HepG2 (cell line): ENCODE measurements around the gene METAP2. TPM values are rescaled to one million over a fixed set of nuclear protein-coding genes. Genes with fewer than 3 reads are reported as not detected.

Source experiments
- ATAC-seq: fragments of 200-7000 bp; cut with Tn5 transposase; 3 replicates; pipeline ENCODE4 v1.9.1; 2020; ENCODE audit warnings: mild to moderate bottlenecking, moderate library complexity
- BruUV-seq: library from RNA; stranded (reverse); fragments of 400-500 nt; replicated peaks from 2 replicates; lab custom pipeline; 2021; lab: Mats Ljungman, UMichigan
- CTCF ChIA-PET: fragments of 300-600 bp; formaldehyde crosslinking; extraction: SDS; loops from one replicate; lab custom pipeline; 2021; ENCODE audit warnings: low total read pairs, inconsistent platforms, low intra/inter-chr PET ratio; lab: Yijun Ruan, JAX
- POLR2A ChIA-PET: fragments of 350-600 bp; sonication (Branson Sonifier 250); formaldehyde crosslinking; loops from one replicate; lab custom pipeline; 2020; ENCODE audit warnings: antibody characterized with exemption, inconsistent platforms; lab: Yijun Ruan, JAX
- DNase-seq: peaks from one replicate; pipeline ENCODE4 v3.0.0-alpha.2; 2015; ENCODE audit warnings: low spot score
- FAIRE-seq: peaks from 3 replicates; lab custom pipeline; 2011; peaks lifted over from hg19 to GRCh38; lab: Jason Lieb, UNC
- H2AFZ ChIP-seq: one replicate; pipeline ENCODE4 v1.6.1; 2011; ENCODE audit warnings: low read length, inconsistent platforms
- H3K27ac ChIP-seq: fragments of 300-600 bp; 3 replicates; pipeline ENCODE4 v1.8.0; 2011; ENCODE audit warnings: mixed run types, mild to moderate bottlenecking, mixed read lengths, low read length, inconsistent platforms; ENCODE audit not compliant: insufficient read depth; ENCODE audit errors: extremely low read length
- H3K27me3 ChIP-seq, 2 experiments: fragments of 200-600 bp in 1 of 2; 2 replicates in 1 of 2; 3 replicates in 1 of 2; pipeline versions ENCODE4 v1.6.0 to v1.8.0; 2011; ENCODE audit warnings: low read length in 2 of 2, mild to moderate bottlenecking in 2 of 2, moderate library complexity in 2 of 2, inconsistent platforms in 1 of 2; ENCODE audit not compliant: insufficient read depth in 2 of 2, control insufficient read depth in 1 of 2
- H3K36me3 ChIP-seq, 2 experiments: fragments of 200-600 bp in 1 of 2; replicated peaks in 1 of 2; 2 replicates in 1 of 2; 3 replicates in 1 of 2; pipeline versions ENCODE4 v1.5.1 to v1.8.0; 2011; ENCODE audit warnings: low read length in 2 of 2, inconsistent platforms in 1 of 2; ENCODE audit not compliant: insufficient read depth in 2 of 2, control insufficient read depth in 1 of 2
- H3K4me1 ChIP-seq: 2 replicates; pipeline ENCODE4 v1.5.1; 2012; ENCODE audit warnings: low read length, inconsistent platforms; ENCODE audit not compliant: insufficient read depth
- H3K4me2 ChIP-seq: 2 replicates; pipeline ENCODE4 v1.6.0; 2011; ENCODE audit warnings: low read depth, low read length, inconsistent platforms
- H3K4me3 ChIP-seq, 3 experiments: fragments of 200-600 bp in 1 of 3; sonication (generic), shearing (Covaris generic) in 1 of 3; replicated peaks in 1 of 3; 2 replicates each; pipeline ENCODE4 v1.5.1; 2011 to 2016; ENCODE audit warnings: low read length in 3 of 3, inconsistent platforms in 2 of 3, low read depth in 2 of 3, mild to moderate bottlenecking in 2 of 3, control low read depth in 1 of 3, mixed read lengths in 1 of 3; ENCODE audit not compliant: insufficient read depth in 1 of 3
- H3K79me2 ChIP-seq: one replicate; pipeline ENCODE4 v1.6.1; 2011; ENCODE audit warnings: low read length, inconsistent platforms; ENCODE audit not compliant: insufficient read depth
- H3K9ac ChIP-seq: 2 replicates; pipeline ENCODE4 v1.6.0; 2011; ENCODE audit warnings: mild to moderate bottlenecking, low read depth, low read length, inconsistent platforms; ENCODE audit not compliant: insufficient read depth
- H3K9me3 ChIP-seq: 2 replicates; pipeline ENCODE4 v1.5.1; 2012; ENCODE audit warnings: mild to moderate bottlenecking, low read length
- H4K20me1 ChIP-seq: 2 replicates; pipeline ENCODE4 v1.6.0; 2011; ENCODE audit warnings: inconsistent platforms, mild to moderate bottlenecking, low read length, moderate library complexity; ENCODE audit not compliant: insufficient read depth
- ARID5B ChIP-seq: IDR thresholded peaks from 2 replicates; pipeline ENCODE4 v1.4.0; 2020; ENCODE audit warnings: mild to moderate bottlenecking, missing genetic modification reagents
- PHF5A ChIP-seq: IDR thresholded peaks from one replicate; pipeline ENCODE4 v1.6.1; 2018; ENCODE audit warnings: low read depth, missing genetic modification reagents; ENCODE audit not compliant: unreplicated experiment
- WGBS: methylation state at CpG from one replicate; pipeline ENCODE4 v1.1.6; 2017; ENCODE audit warnings: low lambda C conversion rate; 5-methylcytosine and 5-hydroxymethylcytosine counted together
- in situ Hi-C: cut with HindIII; loops from 2 replicates; pipeline ENCODE4 v1.10.0; 2017; ENCODE audit warnings: low pct_unique_long_range_greater_than_20kb; ENCODE audit not compliant: extremely low pct_ligation_motif_present
- intact Hi-C: fragments of 100-400 bp; cut with micrococcal nuclease; formaldehyde crosslinking; loops from one replicate; pipeline ENCODE4 v1.10.0; 2022; ENCODE audit not compliant: unreplicated experiment
- polyA plus RNA-seq, 8 experiments: library from polyadenylated mRNA; depleted of rRNA in 3 of 8; stranded (reverse) in 7 of 8; unstranded in 1 of 8; fragments of >200 nt; fragmentation: Illumina TruSeq in 4 of 8; extraction: Trizol in 4 of 8; gene quantifications; 2 replicates each; pipeline versions ENCODE4 v1.2.1 to v1.2.3, GENCODE V29; 2011 to 2016; ENCODE audit warnings: low read depth in 4 of 8, missing spikeins in 1 of 8, mixed read lengths in 1 of 8; ENCODE audit not compliant: insufficient read depth in 1 of 8
- total RNA-seq, 5 experiments: library from RNA; depleted of rRNA; stranded (reverse); fragments of >200 nt; fragmentation: Illumina TruSeq; extraction: Trizol; gene quantifications; 2 replicates each; pipeline ENCODE4 v1.2.3, GENCODE V29; 2016; ENCODE audit warnings: low read depth in 1 of 5

Gene METAP2
- total and polyA plus RNA-seq, 2 of the 13 experiments (the other 11 are each of a cell fraction or from before 2014, with no cell fraction given): 67.8 to 131 TPM

DNA sequence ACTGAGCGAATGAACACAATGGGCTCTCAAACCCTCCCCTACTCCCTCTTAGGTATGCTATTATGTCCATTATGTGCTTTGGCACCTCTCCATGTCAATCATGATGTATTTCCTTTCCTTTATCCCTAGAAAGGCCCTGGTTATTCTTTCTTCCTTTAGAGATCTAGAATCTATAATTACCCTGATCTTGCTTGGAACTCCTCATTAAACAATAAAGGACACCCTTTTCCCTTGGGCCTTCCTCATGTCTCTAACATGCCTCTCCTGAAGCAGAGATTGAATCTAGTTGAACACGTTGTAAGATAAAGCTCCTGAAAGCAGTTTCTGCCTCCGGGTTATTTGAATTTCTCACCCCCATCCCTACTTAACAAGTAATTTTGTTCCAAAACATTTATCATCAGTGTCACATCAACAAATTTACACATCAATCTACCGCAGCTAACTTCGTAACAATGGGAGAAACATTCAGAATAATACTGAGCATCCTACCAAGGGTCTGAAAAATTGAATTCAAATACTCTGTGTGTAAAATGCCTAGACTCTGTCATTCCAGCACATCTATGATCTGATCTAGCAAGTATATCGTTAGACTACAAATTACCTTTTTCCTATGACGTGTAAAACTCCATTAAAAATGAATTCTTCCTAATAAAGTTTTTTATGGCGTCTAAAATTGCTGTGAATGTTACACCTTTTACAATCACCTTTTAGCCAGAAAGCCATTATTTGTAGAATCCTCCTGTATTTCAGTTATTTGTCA is 72.0 kb downstream of the METAP2 start:
- H3K27ac ChIP-seq: no peak overlapping the region

More for the DNA sequence above, 72.0 kb downstream of the METAP2 start:
- 31% methylated on average over 8 of the region's 8 CpGs for WGBS
- Histone ChIP-seq H4K20me1 (no peaks in the 10 kb centered on the region), H3K9ac (no peak overlapping the region), H2AFZ (no peak overlapping the region), H3K4me2 (no peak overlapping the region), H3K36me3 (no peaks in the 10 kb centered on the region), H3K27me3 (peaks cover 0 to 26% of the 10 kb centered on the region in 2 experiments; a peak in 2 of 5 replicates), H3K4me1 (no peaks in the 10 kb centered on the region), H3K79me2 (no peaks in the 10 kb centered on the region), H3K4me3 (no peak overlapping the region), H3K9me3 (peaks cover 4% of the 10 kb centered on the region)
- TF ChIP-seq ARID5B (CRISPR knock-in tag) (no peak), PHF5A (CRISPR knock-in tag) (no peak)
- in situ Hi-C loops (loop anchor here (25.0 kb wide), 1 partner anchor 434 kb away; no protein-coding TSS in a partner anchor), intact Hi-C loops (no loop called here)
- DNase-seq (no peak), FAIRE-seq (no peak), ATAC-seq (no peak)
- ChIA-PET POLR2A (no interaction called here), CTCF (no interaction called here)
- BruUV-seq: no TSS peak
